Measurements from ENCODE around the gene GMDS.

The GMDS gene

DNA sequence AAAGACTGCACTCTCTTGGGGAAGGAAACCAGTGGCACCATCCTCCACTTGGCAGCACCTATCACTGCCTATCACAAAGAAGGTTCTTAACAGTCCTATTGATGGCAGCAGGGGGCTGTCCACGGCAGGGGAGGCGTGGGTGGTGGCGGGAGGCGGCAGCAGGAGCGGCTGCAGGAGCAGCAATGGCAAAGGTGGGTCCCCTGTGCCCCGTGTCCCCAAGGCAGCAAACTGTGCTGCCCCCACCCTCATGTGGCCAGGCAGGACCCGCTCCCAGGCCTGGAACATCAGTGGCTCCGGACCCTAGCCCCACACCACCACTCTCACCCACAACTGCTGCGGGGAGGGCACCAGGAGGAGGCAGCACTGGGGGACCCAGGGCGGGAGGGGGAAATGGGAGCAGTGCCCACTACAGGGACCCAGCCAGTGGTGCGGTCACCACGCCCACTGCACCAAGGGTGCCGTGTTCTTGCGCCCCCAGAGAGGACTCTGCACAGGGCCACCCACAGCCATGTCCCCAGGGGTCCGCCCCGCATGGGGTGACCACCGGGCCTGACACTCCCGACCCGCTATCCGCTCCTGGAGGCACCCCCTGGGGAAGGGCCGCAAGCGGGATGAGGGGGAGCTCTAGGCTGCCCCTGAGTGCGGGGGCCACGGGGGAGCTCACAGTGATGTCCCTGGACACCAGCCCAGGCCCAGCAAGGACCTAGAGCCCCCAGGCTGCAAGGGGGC, 54.6 kb downstream of the GMDS start:
- Histone ChIP-seq H3K4me1 (ENCODE audit: control insufficient read depth, insufficient read depth, low read length, unreplicated experiment) (no peaks in the 10 kb centered on the region), H3K79me2 (ENCODE audit: control insufficient read depth, insufficient read depth, low read length, unreplicated experiment) (no peaks in the 10 kb centered on the region), H3K4me3 (ENCODE audit: low read depth, low read length) (no peak overlapping the region), H2AFZ (ENCODE audit: low read length, unreplicated experiment) (no peak overlapping the region), H3K27ac (ENCODE audit: low read depth, low read length) (no peak overlapping the region), H3K27me3 (ENCODE audit: insufficient read depth, low read length) (no peaks in the 10 kb centered on the region), H3K36me3 (ENCODE audit: insufficient read depth, low read length) (no peaks in the 10 kb centered on the region)

DNA sequence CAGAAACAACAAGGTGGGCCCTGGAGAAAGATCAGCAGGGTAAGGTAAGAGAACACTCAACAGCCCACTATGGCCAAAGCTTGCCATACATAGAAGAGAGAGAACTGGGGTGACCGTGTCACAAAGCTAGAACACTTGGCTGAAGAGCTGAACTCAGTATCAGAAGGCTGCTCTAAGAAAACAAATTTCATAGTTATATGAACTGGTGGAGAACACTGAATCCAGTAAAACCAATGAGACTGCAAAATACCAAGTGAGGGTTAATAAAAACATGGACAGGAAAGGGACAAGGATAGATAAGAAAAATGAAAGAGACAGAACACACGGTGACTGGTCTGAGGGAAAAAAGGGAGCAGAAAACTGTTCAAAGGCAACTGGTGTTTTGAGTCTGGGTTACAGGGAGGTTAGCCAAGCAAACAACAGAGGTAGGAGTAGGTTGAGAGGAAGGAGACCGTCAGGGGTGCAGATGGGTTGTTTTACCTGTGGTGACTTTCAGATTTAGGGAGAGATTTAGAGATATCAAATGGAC, 56.5 kb downstream of the GMDS start:
- Histone ChIP-seq H3K27ac (ENCODE audit: low read depth, low read length) (no peak overlapping the region), H3K36me3 (ENCODE audit: insufficient read depth, low read length) (no peaks in the 10 kb centered on the region), H3K4me3 (ENCODE audit: low read depth, low read length) (no peak overlapping the region), H3K27me3 (ENCODE audit: insufficient read depth, low read length) (no peaks in the 10 kb centered on the region), H2AFZ (ENCODE audit: low read length, unreplicated experiment) (no peak overlapping the region), H3K4me1 (ENCODE audit: control insufficient read depth, insufficient read depth, low read length, unreplicated experiment) (no peaks in the 10 kb centered on the region), H3K79me2 (ENCODE audit: control insufficient read depth, insufficient read depth, low read length, unreplicated experiment) (no peaks in the 10 kb centered on the region)

DNA sequence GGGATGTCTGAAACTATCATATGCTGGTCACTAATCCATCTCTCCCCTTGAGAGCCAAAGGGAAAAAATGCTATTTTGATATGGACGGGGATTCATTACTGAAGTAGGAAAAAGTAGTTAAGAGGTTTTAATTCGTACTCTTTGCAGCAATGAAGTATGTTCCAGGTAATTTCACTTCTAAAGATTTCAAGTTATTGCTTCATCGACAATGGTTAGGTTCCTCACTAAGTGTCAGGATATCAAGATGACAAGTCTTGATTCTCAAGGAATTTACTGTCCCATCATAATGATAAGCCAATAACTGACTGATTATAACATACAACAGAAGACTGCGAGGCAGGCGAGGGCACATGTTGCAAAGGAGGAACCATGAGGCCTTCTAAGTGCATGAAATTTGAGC, 57.0 kb downstream of the GMDS start:
- H2AFZ ChIP-seq (ENCODE audit: low read length, unreplicated experiment) = no peak overlapping the region
- no peak overlapping the region for H3K27ac ChIP-seq (ENCODE audit: low read depth, low read length)

DNA sequence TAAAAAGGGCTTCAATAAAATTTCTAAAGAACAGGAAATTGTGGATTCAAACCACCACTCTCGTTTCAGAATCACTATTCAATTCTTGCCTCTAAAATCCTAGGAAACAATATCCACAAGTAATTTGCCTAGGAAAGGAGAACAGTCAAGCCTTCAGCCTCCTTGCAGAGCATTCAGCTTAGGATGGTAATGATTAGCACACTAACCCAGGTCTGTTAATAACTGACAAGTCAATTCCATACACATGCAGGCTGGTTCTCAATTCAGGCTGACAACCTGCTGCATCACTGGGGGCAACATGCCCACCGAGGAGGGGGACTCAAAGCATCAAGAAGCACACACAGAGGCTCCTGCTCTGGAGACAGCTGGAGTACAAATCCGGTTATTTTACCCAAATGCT, 57.6 kb downstream of the GMDS start:
- no peak overlapping the region for H3K4me3 ChIP-seq (ENCODE audit: low read depth, low read length)
- H3K4me1 ChIP-seq (ENCODE audit: control insufficient read depth, insufficient read depth, low read length, unreplicated experiment) = no peaks in the 10 kb centered on the region
- H2AFZ ChIP-seq (ENCODE audit: low read length, unreplicated experiment) = no peak overlapping the region
- no peak overlapping the region for H3K27ac ChIP-seq (ENCODE audit: low read depth, low read length)
- no peaks in the 10 kb centered on the region for H3K27me3 ChIP-seq (ENCODE audit: insufficient read depth, low read length)
- no peaks in the 10 kb centered on the region for H3K79me2 ChIP-seq (ENCODE audit: control insufficient read depth, insufficient read depth, low read length, unreplicated experiment)
- H3K36me3 ChIP-seq (ENCODE audit: insufficient read depth, low read length) = no peaks in the 10 kb centered on the region

More for the DNA sequence above, 57.0 kb downstream of the GMDS start:
- Histone ChIP-seq H3K79me2 (ENCODE audit: control insufficient read depth, insufficient read depth, low read length, unreplicated experiment) (no peaks in the 10 kb centered on the region), H3K4me3 (ENCODE audit: low read depth, low read length) (no peak overlapping the region), H3K27me3 (ENCODE audit: insufficient read depth, low read length) (no peaks in the 10 kb centered on the region), H3K36me3 (ENCODE audit: insufficient read depth, low read length) (no peaks in the 10 kb centered on the region), H3K4me1 (ENCODE audit: control insufficient read depth, insufficient read depth, low read length, unreplicated experiment) (no peaks in the 10 kb centered on the region)

DNA sequence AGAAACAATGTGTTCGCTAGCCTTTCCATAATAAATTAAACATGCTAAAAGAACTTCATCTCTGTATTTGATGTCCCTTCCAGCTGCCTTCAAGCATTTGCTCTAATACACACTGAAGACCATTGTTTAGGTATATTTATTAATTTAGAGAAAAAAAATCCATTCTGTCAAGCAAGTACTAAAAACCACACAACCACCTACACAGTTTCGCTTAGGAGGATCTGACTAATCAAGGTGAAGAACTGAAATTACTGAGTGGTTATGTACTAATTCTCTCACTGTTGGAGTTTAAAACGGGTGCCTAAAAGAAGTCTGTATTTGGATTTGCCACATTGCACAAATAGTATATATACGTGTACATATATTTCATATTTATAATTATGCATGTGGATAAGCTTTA, 58.9 kb downstream of the GMDS start:
- Histone ChIP-seq H3K4me1 (ENCODE audit: control insufficient read depth, insufficient read depth, low read length, unreplicated experiment) (no peaks in the 10 kb centered on the region), H3K27me3 (ENCODE audit: insufficient read depth, low read length) (no peaks in the 10 kb centered on the region), H3K4me3 (ENCODE audit: low read depth, low read length) (no peak overlapping the region), H3K36me3 (ENCODE audit: insufficient read depth, low read length) (no peaks in the 10 kb centered on the region), H3K27ac (ENCODE audit: low read depth, low read length) (no peak overlapping the region), H2AFZ (ENCODE audit: low read length, unreplicated experiment) (no peak overlapping the region), H3K79me2 (ENCODE audit: control insufficient read depth, insufficient read depth, low read length, unreplicated experiment) (no peaks in the 10 kb centered on the region)

DNA sequence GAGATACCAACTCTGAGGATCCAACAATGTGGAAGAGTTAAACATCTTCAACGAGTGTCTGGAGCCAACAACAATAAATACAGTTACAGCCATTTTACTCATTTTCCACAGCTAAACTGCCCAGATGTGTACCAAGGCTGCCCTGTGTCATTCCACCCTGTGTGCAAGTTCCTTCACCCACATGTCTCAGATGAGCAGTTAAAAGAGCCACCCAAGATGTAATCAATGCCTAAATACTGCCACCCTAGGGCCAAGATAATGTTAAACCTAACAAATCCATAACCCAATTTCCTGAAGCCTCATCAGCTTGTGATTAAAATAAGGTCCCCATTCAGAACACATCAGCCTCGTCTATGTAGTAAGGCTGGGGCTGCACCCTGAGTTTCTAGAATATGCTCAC, 59.9 kb downstream of the GMDS start:
- no peaks in the 10 kb centered on the region for H3K79me2 ChIP-seq (ENCODE audit: control insufficient read depth, insufficient read depth, low read length, unreplicated experiment)
- H3K27ac ChIP-seq (ENCODE audit: low read depth, low read length) = no peak overlapping the region
- no peaks in the 10 kb centered on the region for H3K4me1 ChIP-seq (ENCODE audit: control insufficient read depth, insufficient read depth, low read length, unreplicated experiment)
- no peak overlapping the region for H2AFZ ChIP-seq (ENCODE audit: low read length, unreplicated experiment)
- H3K27me3 ChIP-seq (ENCODE audit: insufficient read depth, low read length) = no peaks in the 10 kb centered on the region
- H3K4me3 ChIP-seq (ENCODE audit: low read depth, low read length) = no peak overlapping the region
- H3K36me3 ChIP-seq (ENCODE audit: insufficient read depth, low read length) = no peaks in the 10 kb centered on the region

DNA sequence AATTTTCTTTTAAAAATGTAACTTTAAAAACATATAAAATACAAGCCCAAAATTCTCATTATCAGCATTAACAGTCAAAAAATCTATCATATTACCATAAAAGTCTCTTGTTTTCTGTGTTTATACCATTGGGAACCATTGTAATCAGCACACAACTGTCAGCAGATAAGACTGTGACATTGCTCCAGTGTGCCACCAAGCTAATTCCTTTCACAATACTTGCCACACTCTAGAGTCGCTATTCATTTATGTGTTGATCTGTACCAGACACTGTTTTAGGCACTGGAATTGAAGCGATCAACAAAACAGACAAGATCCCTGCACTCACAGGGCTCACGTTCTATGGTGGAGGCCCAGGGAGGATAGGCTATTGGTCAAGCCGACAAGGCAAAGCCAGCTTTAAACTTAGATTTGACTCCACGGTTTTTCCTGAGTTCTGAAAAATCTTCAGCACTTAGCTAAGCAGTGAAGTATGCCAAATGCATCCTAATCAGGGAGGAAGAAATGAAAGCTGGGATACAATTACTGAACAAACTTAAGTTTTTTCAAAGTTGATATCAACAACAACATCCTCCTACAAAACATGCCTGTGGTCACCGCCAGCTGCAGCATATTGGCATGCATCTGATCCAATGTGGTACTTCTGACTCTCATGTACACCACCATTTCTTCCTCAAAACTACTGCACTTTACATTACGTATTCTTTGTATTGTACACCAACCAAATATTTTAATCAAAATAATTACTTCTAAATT, 60.5 kb downstream of the GMDS start:
- Histone ChIP-seq H3K79me2 (ENCODE audit: control insufficient read depth, insufficient read depth, low read length, unreplicated experiment) (no peaks in the 10 kb centered on the region), H3K36me3 (ENCODE audit: insufficient read depth, low read length) (no peaks in the 10 kb centered on the region), H3K27ac (ENCODE audit: low read depth, low read length) (no peak overlapping the region), H3K27me3 (ENCODE audit: insufficient read depth, low read length) (no peaks in the 10 kb centered on the region), H3K4me1 (ENCODE audit: control insufficient read depth, insufficient read depth, low read length, unreplicated experiment) (peaks cover 4% of the 10 kb centered on the region), H3K4me3 (ENCODE audit: low read depth, low read length) (no peak overlapping the region), H2AFZ (ENCODE audit: low read length, unreplicated experiment) (no peak overlapping the region)

DNA sequence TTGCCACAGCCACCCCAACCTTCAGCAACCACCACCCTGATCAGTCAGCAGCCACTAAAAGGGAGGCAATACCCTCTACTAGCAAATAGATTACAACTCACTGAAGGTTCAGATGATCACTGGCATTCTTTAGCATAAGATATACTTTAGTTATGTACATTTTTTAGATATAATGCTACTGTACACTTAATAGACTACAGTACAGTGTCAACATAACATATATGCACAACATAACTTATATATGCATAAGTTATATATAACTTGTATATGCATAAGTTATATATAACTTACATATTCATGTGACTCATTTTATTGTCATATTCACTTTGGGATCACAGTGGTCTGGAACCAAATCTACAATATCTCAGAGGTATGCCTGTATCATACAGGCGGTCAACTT, 61.7 kb downstream of the GMDS start:
- H3K4me3 ChIP-seq (ENCODE audit: low read depth, low read length) = no peak overlapping the region
- H2AFZ ChIP-seq (ENCODE audit: low read length, unreplicated experiment) = no peak overlapping the region
- no peaks in the 10 kb centered on the region for H3K27me3 ChIP-seq (ENCODE audit: insufficient read depth, low read length)
- H3K36me3 ChIP-seq (ENCODE audit: insufficient read depth, low read length) = no peaks in the 10 kb centered on the region
- peaks cover 6% of the 10 kb centered on the region for H3K4me1 ChIP-seq (ENCODE audit: control insufficient read depth, insufficient read depth, low read length, unreplicated experiment)
- no peak overlapping the region for H3K27ac ChIP-seq (ENCODE audit: low read depth, low read length)
- H3K79me2 ChIP-seq (ENCODE audit: control insufficient read depth, insufficient read depth, low read length, unreplicated experiment) = no peaks in the 10 kb centered on the region

DNA sequence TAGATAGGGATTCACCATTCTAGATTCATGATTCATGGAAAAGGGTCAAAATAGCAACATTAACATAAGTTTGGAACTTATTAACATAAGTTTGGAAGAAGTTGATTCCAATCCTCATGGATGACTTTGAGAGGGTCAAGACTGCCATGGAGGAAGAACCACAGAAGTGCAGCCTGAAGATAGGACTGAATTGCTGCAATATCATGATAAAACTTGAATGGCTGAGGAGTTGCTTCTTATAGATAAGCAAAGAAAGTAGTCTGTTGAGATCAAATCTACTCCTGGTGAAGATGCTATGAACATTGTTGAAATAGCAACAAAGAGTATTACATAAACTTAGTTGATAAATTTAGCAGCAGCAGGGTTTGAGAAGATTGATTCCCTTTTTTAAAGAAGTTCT, 62.2 kb downstream of the GMDS start:
- Histone ChIP-seq H3K27me3 (ENCODE audit: insufficient read depth, low read length) (no peaks in the 10 kb centered on the region), H3K27ac (ENCODE audit: low read depth, low read length) (no peak overlapping the region), H3K79me2 (ENCODE audit: control insufficient read depth, insufficient read depth, low read length, unreplicated experiment) (no peaks in the 10 kb centered on the region), H2AFZ (ENCODE audit: low read length, unreplicated experiment) (no peak overlapping the region), H3K36me3 (ENCODE audit: insufficient read depth, low read length) (no peaks in the 10 kb centered on the region), H3K4me1 (ENCODE audit: control insufficient read depth, insufficient read depth, low read length, unreplicated experiment) (peaks cover 6% of the 10 kb centered on the region), H3K4me3 (ENCODE audit: low read depth, low read length) (no peak overlapping the region)

DNA sequence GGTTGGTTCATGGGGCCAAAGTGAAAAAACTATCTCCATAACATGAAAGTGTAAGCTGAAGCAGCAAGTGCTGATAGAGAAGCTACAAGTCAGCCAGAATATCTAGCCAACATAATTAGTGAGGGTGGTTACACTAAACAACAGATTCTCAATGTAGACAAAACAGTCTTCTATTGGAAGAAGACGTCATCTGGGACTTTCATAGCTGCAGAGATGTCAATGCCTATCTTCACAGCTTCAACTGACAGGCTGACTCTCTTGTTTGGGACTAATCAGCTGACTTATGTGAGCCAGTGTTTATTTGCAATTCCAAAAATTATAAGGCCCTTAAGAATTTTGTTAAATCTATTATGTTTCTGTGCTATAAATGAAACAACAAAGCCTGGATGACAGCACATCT, 63.2 kb downstream of the GMDS start:
- H3K36me3 ChIP-seq (ENCODE audit: insufficient read depth, low read length) = no peaks in the 10 kb centered on the region
- no peak overlapping the region for H3K4me3 ChIP-seq (ENCODE audit: low read depth, low read length)
- H3K79me2 ChIP-seq (ENCODE audit: control insufficient read depth, insufficient read depth, low read length, unreplicated experiment) = no peaks in the 10 kb centered on the region
- H3K4me1 ChIP-seq (ENCODE audit: control insufficient read depth, insufficient read depth, low read length, unreplicated experiment) = peaks cover 6% of the 10 kb centered on the region
- no peak overlapping the region for H3K27ac ChIP-seq (ENCODE audit: low read depth, low read length)
- H2AFZ ChIP-seq (ENCODE audit: low read length, unreplicated experiment) = no peak overlapping the region
- no peaks in the 10 kb centered on the region for H3K27me3 ChIP-seq (ENCODE audit: insufficient read depth, low read length)

DNA sequence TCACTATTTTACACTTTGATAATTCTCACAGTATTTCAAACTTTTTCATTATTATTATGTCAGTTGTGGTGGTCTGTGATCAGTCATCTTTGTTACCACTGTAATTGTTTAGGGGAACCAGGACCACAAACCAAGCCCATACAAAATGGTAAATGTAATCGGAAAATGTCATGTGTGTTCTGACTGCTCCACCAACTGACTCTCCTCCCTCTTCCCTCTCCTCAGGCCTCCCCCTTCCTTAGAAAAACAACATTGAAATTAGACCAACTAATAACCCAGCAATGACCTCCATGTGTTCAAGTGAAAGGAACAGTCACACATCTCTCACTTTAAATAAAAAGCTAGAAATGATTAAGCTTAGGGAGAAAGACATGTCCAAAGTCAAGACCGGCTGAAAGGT, 63.8 kb downstream of the GMDS start:
- Histone ChIP-seq H3K27me3 (ENCODE audit: insufficient read depth, low read length) (no peaks in the 10 kb centered on the region), H3K79me2 (ENCODE audit: control insufficient read depth, insufficient read depth, low read length, unreplicated experiment) (no peaks in the 10 kb centered on the region), H3K4me3 (ENCODE audit: low read depth, low read length) (no peak overlapping the region), H2AFZ (ENCODE audit: low read length, unreplicated experiment) (no peak overlapping the region), H3K4me1 (ENCODE audit: control insufficient read depth, insufficient read depth, low read length, unreplicated experiment) (peaks cover 6% of the 10 kb centered on the region), H3K36me3 (ENCODE audit: insufficient read depth, low read length) (no peaks in the 10 kb centered on the region), H3K27ac (ENCODE audit: low read depth, low read length) (no peak overlapping the region)

Measured in ACC112 (cell line).